MCF 10A (cell line): ENCODE measurements around the gene IL1RN. TPM values are rescaled to one million over a fixed set of nuclear protein-coding genes. Genes with fewer than 3 reads are reported as not detected.

Experiments used
- BruUV-seq: library from RNA; stranded (reverse); fragments of 400-500 nt; replicated peaks from 2 replicates; lab custom pipeline; 2021; lab: Mats Ljungman, UMichigan
- CTCF ChIA-PET: fragments of 300-600 bp; sonication (Branson Sonifier 250); formaldehyde crosslinking; extraction: SDS; loops from one replicate; lab custom pipeline; 2021; ENCODE audit warnings: antibody characterized with exemption, inconsistent platforms; lab: Yijun Ruan, JAX
- POLR2A ChIA-PET: fragments of 300-600, 350-650 bp; sonication (Branson Sonifier 250); formaldehyde crosslinking; extraction: SDS; loops from one replicate; lab custom pipeline; 2020; ENCODE audit warnings: antibody characterized with exemption, inconsistent platforms; lab: Yijun Ruan, JAX
- DNase-seq: peaks from one replicate; pipeline ENCODE4 v3.0.0-alpha.2; 2018; ENCODE audit not compliant: unreplicated experiment
- H3K27ac Mint-ChIP-seq: one replicate; pipeline ENCODE4 v1.8.0; 2022; ENCODE audit warnings: mild to moderate bottlenecking, low read depth, mixed read lengths; ENCODE audit not compliant: unreplicated experiment
- H3K27me3 Mint-ChIP-seq: one replicate; pipeline ENCODE4 v1.8.0; 2022; ENCODE audit warnings: mixed read lengths; ENCODE audit not compliant: insufficient read depth, unreplicated experiment
- H3K36me3 Mint-ChIP-seq: one replicate; pipeline ENCODE4 v1.8.0; 2022; ENCODE audit warnings: mild to moderate bottlenecking, moderate library complexity, mixed read lengths; ENCODE audit not compliant: insufficient read depth, unreplicated experiment
- H3K4me1 Mint-ChIP-seq: one replicate; pipeline ENCODE4 v1.8.0; 2022; ENCODE audit warnings: mixed read lengths; ENCODE audit not compliant: insufficient read depth, unreplicated experiment
- H3K4me3 Mint-ChIP-seq: one replicate; pipeline ENCODE4 v1.8.0; 2022; ENCODE audit warnings: mild to moderate bottlenecking, moderate library complexity, mixed read lengths; ENCODE audit not compliant: unreplicated experiment
- H3K9me3 Mint-ChIP-seq: one replicate; pipeline ENCODE4 v1.8.0; 2022; ENCODE audit warnings: mixed read lengths; ENCODE audit not compliant: unreplicated experiment
- CTCF ChIP-seq: fragments of 200-600 bp; IDR thresholded peaks from one replicate; pipeline ENCODE4 v1.8.0; 2022; ENCODE audit warnings: antibody characterized with exemption, mild to moderate bottlenecking; ENCODE audit not compliant: unreplicated experiment
- intact Hi-C: fragments of 100-400 bp; cut with micrococcal nuclease; formaldehyde crosslinking; loops from 2 replicates; pipeline ENCODE4 v1.14.1; 2022
- total RNA-seq: library from RNA; stranded (reverse); gene quantifications from 2 replicates; pipeline ENCODE4 v1.2.3, GENCODE V29; 2022

The IL1RN gene
- total RNA-seq, 1 experiment from 2014 or later, result not detected

- no peak overlapping the region for H3K27ac Mint-ChIP-seq
These were observed 54.1 kb downstream of the IL1RN start for GRCh38 chr2:113181258-113182051.

GRCh38 chr2:113182471-113183260 lies 55.3 kb downstream of the IL1RN start:
- TF ChIP-seq CTCF, result no peak
- intact Hi-C loops, result no loop called here
- Mint-ChIP-seq H3K9me3 (no peaks in the 10 kb centered on the region), H3K36me3 (peaks cover 10% of the 10 kb centered on the region), H3K27ac (no peak overlapping the region), H3K4me3 (no peak overlapping the region), H3K27me3 (no peaks in the 10 kb centered on the region), H3K4me1 (no peaks in the 10 kb centered on the region)
- POLR2A ChIA-PET, result interaction anchor here (2.1 kb wide), 1 partner anchor 17 kb away, joined by 8 read pairs; no protein-coding TSS in a partner anchor
- BruUV-seq, result no TSS peak
- no peak for DNase-seq
- CTCF ChIA-PET, result interaction anchor here (0.6 to 2.3 kb wide), 5 partner anchors 17 to 208 kb away, joined by 3 to 15 read pairs (median 4); no protein-coding TSS in a partner anchor

More at GRCh38 chr2:113181258-113182051, 54.1 kb downstream of the IL1RN start:
- Mint-ChIP-seq H3K4me3 (no peak overlapping the region), H3K36me3 (peaks cover 10% of the 10 kb centered on the region), H3K4me1 (no peaks in the 10 kb centered on the region), H3K9me3 (no peaks in the 10 kb centered on the region), H3K27me3 (no peaks in the 10 kb centered on the region)
- ChIA-PET POLR2A (no interaction called here), CTCF (interaction anchor here (0.7 to 1.6 kb wide), 3 partner anchors 17 to 43 kb away, joined by 3 to 8 read pairs (median 4); no protein-coding TSS in a partner anchor)
- no peak for TF ChIP-seq CTCF
- no TSS peak for BruUV-seq
- no peak for DNase-seq
- intact Hi-C loops, result no loop called here

- Mint-ChIP-seq H3K36me3 (peaks cover 9% of the 10 kb centered on the region), H3K9me3 (no peaks in the 10 kb centered on the region), H3K27ac (no peak overlapping the region), H3K4me3 (no peak overlapping the region), H3K27me3 (no peaks in the 10 kb centered on the region), H3K4me1 (no peaks in the 10 kb centered on the region)
- POLR2A ChIA-PET, result interaction anchor here (2.1 kb wide), 1 partner anchor 16 kb away, joined by 8 read pairs; no protein-coding TSS in a partner anchor
- intact Hi-C loops, result no loop called here
- CTCF ChIA-PET, result interaction anchor here (0.8 to 2.3 kb wide), 5 partner anchors 16 to 207 kb away, joined by 3 to 15 read pairs (median 4); no protein-coding TSS in a partner anchor
- TF ChIP-seq CTCF, result no peak
- BruUV-seq, result no TSS peak
- DNase-seq, result no peak
These were observed 55.9 kb downstream of the IL1RN start for GRCh38 chr2:113183264-113183663.

Other genes with a start within 250 kb of the IL1RN start
- not detected in 2 replicates for gene IL37, start 216.4 kb upstream of the IL1RN start, total RNA-seq
- not detected in 2 replicates for gene IL36G, start 149.6 kb upstream of the IL1RN start, total RNA-seq
- not detected in 2 replicates for gene IL36A, start 122.1 kb upstream of the IL1RN start, total RNA-seq
- not detected in 2 replicates for gene IL36B, start 74.7 kb upstream of the IL1RN start, total RNA-seq
- not detected in 2 replicates for gene IL36RN, start 68.4 kb upstream of the IL1RN start, total RNA-seq
- not detected in 2 replicates for gene IL1F10, start 59.6 kb upstream of the IL1RN start, total RNA-seq
- gene PSD4, start 46.4 kb downstream of the IL1RN start, total RNA-seq, result 9.6 and 13.2 TPM in 2 replicates
- 2.4 TPM in 2 replicates for gene PAX8, start 151.3 kb downstream of the IL1RN start, total RNA-seq